ENCODE data around the gene DCTD.

GRCh38 chr4:182903013-182903412 lies 14.2 kb downstream of the DCTD start:
- TF ChIP-seq CTCF (tag by site-specific recombination; IDR thresholded peaks at IDR 0.05) (no peak), PATZ1 (tag by site-specific recombination; IDR thresholded peaks at IDR 0.05) (no peak), ZNF423 (tag by site-specific recombination; IDR thresholded peaks at IDR 0.05) (no peak), ZNF121 (tag by site-specific recombination; IDR thresholded peaks at IDR 0.05) (no peak), ZFP37 (tag by site-specific recombination; IDR thresholded peaks at IDR 0.05) (no peak), PBX3 (CRISPR knock-in tag; IDR thresholded peaks at IDR 0.05) (no peak), ZNF354C (tag by site-specific recombination; IDR thresholded peaks at IDR 0.05; ENCODE audit: borderline replicate concordance, low read depth) (no peak), ZNF10 (tag by site-specific recombination; IDR thresholded peaks at IDR 0.05) (no peak), YY2 (tag by site-specific recombination; IDR thresholded peaks at IDR 0.05) (no peak), TCF7L2 (IDR thresholded peaks at IDR 0.05; ENCODE audit: borderline replicate concordance, low read depth, low read length) (no peak), GFI1B (tag by site-specific recombination; IDR thresholded peaks at IDR 0.05) (no peak), ZNF248 (tag by site-specific recombination; IDR thresholded peaks at IDR 0.05) (no peak), HOXA7 (CRISPR knock-in tag; IDR thresholded peaks at IDR 0.05; ENCODE audit: borderline replicate concordance) (no peak)
